ENCODE measurements around the gene ECM1.
A peak's percentile ranks its signal among the peaks of the same experiment; 100 is the strongest.

ECM1 gene

DNA sequence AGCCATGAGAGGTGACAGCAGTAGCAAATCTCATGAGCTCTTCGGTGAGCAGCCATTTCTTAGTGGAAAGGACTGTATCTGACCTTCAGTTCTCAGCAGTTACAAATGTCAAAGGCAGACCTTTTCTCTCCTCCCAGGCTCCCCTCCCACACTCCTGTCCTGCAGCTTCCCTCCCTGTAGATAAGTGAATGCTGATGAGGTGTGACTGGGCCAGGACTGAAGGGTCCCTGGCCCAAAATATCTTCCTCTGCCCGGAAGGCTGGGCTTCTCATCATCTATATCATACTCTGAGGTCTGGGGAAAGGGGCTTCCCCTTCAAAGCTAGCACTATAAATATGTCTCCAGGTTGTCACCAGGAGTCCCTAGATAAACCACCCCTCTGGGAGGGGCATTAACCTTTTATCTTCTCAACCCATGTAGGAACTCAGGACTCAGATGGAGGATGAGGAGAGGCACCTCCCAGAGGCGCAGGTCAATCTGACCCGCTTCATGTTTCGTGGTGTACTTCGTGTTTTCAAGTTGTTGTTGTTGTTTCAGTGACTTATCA, 37.6 kb downstream of the ECM1 start:
- no peak for DNase-seq (ENCODE audit: low spot score)

DNA sequence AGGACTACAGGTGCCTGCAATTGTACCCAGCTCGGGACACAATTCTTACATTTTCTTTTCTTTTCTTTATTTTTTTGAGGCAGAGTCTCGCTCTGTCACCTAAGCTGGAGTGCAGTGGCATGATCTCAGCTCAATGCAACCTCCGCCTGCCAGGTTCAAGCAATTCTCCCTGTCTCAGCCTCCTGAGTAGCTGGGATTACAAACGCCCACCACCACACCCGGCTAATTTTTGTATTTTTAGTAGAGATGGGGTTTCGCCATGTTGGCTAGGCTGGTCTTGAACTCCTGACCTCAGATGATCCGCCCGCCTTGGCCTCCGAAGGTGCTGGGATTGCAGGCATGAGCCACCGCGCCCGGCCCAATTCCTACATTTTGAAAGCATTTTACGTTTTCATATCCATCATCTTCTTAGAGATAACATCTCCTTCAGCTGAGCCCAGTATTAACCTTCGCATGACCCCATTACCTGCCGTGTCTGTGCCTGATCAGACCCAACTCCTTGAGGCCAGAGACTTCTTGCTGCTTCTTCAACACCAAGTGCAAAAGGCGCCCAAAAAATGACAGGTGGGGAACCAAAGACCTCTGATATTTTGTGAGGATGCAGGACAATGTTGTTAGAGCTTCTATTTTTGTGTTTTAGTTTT, 38.5 kb downstream of the ECM1 start:
- no peak for DNase-seq (ENCODE audit: low spot score)

DNA sequence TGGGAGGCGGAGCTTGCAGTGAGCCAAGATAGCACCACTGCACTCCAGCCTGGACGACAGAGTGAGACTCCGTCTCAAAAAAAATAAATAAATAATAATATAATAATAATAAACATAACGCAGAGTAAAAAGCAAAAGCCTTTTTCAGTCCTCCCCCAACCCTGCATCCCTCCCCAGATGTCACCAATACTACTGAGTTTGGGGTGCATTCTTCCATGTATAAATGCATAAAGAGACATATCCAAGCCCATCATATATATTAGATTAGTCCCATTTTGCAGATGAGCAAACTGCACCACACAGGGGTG, 40.4 kb downstream of the ECM1 start:
- no peak for DNase-seq (ENCODE audit: low spot score)

DNA sequence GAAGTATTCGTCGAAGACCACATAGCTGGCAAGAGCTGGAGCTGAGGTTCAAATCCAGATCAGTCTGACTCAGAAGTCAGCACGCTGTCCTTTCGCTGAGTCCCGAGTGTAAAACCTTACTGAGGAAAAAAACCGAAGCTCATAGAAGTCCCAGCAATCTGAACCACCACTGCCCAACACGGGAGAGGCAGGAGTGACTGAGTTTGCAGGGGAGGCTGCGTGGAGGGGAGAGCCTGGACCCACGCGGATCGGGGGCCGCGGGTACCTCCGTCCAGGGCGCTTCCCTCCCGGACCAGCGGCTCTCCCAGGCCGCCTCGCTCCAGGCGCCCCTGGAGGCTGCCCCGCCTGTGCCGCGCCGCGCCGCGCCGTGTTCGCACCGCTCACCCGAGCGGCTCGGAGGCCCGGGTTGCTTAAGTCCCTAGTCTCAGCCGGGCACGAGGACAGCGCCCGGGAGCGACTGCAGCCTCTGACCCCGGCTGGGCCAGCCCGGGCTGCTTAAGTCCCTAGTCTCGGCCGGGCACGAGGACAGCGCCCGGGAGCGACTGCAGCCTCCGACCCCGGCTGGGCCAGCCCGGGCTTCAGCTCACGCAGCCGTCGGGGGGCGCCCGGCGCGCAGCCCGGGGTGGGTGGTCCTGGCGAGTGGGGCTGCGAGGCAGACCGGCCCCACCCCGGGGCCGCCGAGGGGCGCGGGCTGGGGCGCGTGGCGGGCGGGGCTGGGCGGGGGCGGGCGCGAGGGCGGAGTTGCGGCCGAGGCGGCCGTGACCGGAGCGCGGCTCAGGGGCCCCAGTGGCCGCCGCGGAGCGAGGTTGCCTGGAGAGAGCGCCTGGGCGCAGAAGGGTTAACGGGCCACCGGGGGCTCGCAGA, 41.0 kb downstream of the ECM1 start, which contains the start of gene ADAMTSL4:
Gene ADAMTSL4 (plus strand): TSS at position 777 of the 864 bp plus-strand sequence. CDS start 2,881 bp downstream, outside the sequence.
- DNase-seq (ENCODE audit: low spot score) = peak; percentile 70

DNA sequence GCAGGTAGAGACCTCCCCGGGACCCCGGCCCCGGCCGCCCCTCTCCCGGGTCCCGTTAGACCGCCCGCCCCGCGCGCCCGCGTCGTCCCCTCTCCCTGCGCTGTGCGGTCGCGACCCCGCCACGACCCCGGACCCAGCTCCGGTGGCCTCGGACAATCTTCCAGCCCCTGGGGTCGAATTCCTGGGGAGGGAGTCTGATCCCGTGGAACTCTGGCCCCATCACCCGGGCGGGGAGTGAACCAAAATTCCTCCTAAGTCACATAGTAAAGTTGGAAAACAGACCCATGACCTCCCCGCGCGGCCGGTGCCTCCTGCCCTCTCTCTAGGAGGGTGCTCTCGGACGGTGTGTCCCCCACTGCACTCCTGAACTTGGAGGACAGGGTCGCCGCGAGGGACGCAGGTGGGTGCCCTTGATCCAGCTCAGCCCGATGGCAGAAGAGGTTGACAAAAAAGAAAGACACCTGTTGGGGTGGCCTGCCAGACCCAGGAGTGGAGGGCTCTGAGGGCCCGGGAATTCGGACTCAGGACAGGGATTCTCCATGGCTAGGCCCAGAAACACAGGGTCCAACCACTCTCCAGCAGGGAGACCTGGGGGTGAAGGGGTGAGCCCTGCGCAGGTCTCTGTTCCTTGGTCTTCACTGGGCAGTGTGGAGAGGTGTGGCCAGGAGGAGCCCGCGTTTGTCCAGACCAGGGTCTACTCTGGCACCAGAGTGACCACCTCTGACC, 41.8 kb downstream of the ECM1 start:
- DNase-seq (ENCODE audit: low spot score) = no peak

DNA sequence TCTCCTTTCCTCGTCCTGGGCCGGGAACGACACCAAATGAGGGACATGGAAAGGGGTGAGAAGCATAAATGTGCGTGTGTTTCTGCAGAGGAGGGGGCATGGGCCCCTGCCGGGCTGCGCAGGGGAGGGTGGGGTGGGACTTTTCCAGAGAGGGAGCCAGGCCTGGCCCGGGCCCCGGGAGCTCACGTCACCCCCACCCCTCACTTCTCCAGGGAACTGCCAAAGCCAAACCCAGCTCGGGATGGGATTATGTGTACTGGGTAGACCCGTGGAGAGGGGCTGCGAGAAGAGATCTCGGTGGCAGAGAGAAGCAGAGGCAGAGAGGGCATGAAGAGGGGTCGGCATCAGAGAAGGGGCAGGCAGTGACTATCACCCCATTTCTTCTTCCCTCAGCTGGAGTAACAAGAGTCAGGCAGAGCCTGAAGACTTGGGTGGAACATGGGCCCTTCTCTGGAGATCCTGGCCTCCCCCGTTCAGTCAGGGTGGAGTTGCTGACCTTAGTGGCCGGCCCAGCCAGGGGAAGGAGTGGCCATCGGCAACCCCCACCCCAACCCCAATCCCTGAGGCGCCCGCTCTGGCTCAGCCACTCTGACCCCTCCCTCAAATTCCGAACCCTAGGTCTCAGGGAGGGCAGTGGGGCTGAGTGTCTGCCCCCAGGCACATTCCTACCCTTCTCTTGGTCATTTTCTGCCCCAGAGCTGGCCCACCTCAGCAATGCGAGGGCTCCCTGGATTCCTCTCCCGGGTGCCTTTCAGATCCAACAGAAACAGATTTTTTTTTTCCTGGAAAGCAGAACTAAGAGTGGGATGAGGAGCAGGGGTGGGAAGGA, 42.5 kb downstream of the ECM1 start:
- no peak for DNase-seq (ENCODE audit: low spot score)

DNA sequence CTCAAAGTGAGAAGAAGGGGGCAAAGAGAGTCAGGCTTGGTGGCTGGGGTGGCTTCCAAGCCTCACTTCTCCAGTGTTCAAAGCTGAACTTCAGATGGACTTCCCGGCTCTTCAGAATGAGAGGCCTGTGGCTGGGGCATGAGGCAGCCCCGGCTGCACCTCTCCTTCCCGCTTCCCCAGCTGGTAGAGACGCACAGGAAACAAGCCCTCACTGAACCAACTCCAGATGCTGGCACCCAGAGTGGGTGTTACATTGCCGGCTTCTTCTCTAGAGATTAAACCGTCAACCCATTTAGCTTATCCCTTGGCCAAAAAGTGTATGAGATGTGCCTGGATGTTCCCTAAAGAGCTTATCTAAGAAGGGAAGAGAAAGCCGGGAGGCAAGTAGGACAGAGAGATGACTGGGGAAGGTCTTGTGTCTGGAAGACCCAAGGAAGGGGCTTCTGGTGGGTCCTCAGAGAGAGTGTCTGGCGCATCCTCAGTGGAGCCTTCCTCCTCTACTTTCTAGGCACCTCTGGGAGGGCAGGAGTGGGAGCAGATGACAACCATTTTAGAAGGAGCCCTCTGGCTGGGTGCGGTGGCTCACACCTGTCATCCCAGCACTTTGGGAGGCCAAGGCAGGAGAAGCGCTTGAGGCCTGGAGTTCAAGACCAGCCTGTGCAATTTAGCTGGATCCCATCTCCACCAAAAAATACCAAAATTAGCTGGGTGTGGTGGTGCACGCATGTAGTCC, 43.3 kb downstream of the ECM1 start:
- no peak for DNase-seq (ENCODE audit: low spot score)

DNA sequence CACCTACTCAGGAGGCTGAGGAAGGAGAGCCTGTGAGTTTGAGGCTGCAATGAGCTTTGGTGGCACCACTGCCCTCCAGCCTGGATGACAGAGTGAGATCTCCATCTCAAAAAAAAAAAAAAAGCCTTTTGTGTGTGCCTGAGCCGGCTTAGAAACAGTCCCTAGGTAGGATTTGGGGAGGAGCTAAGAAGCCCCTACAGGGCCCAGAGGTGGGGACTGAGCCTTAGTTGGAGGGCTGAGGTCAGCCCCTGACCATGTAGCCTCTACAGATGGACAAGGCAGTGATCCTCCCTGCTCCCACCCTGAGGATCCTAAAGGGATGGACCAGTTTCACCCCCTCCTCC, 43.8 kb downstream of the ECM1 start:
- no peak for DNase-seq (ENCODE audit: low spot score)

DNA sequence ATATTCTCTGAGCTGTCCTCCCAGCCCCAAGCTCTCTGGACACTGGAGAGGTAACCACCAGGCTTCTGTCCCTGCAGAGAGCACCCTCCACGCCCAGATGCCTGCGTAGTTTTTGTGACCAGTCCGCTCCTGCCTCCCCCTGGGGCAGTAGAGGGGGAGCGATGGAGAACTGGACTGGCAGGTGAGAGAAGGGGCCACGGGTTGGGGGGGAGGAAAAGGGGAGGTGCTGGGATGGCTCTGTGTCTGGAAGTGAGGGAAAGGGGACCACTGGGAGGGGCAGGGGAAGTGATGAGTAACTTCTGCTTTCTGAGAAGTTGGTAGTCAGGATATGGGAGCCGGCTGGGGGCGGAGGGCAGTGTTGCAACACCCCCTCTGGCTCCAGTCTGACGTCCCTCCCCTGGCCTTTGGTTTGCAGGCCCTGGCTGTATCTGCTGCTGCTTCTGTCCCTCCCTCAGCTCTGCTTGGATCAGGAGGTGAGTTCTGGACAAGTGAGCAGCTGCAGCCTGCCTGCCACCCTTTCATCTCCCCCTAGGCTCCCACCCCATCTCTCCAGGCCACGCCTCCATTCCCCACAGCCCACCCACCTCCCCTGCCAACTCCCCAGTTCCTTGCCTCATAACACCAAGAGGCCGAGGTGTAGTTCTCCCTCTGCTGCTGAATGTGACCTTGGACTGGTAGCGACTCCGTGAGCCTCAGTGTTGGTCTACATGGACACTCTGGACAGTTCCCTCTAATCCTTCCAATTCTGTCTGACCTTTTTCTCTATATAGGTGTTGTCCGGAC, 44.4 kb downstream of the ECM1 start:
- no peak for DNase-seq (ENCODE audit: low spot score)

DNA sequence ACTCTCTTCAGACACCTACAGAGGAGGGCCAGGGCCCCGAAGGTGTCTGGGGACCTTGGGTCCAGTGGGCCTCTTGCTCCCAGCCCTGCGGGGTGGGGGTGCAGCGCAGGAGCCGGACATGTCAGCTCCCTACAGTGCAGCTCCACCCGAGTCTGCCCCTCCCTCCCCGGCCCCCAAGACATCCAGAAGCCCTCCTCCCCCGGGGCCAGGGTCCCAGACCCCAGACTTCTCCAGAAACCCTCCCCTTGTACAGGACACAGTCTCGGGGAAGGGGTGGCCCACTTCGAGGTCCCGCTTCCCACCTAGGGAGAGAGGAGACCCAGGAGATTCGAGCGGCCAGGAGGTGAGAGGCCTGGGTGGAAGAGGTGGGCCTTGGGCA, 45.0 kb downstream of the ECM1 start:
- DNase-seq (ENCODE audit: low spot score) = no peak

DNA sequence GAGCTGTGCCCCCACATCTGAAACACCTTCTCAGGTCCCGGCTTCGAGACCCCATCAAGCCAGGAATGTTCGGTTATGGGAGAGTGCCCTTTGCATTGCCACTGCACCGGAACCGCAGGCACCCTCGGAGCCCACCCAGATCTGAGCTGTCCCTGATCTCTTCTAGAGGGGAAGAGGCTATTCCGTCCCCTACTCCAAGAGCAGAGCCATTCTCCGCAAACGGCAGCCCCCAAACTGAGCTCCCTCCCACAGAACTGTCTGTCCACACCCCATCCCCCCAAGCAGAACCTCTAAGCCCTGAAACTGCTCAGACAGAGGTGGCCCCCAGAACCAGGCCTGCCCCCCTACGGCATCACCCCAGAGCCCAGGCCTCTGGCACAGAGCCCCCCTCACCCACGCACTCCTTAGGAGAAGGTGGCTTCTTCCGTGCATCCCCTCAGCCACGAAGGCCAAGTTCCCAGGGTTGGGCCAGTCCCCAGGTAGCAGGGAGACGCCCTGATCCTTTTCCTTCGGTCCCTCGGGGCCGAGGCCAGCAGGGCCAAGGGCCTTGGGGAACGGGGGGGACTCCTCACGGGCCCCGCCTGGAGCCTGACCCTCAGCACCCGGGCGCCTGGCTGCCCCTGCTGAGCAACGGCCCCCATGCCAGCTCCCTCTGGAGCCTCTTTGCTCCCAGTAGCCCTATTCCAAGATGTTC, 45.6 kb downstream of the ECM1 start:
- DNase-seq (ENCODE audit: low spot score) = no peak

DNA sequence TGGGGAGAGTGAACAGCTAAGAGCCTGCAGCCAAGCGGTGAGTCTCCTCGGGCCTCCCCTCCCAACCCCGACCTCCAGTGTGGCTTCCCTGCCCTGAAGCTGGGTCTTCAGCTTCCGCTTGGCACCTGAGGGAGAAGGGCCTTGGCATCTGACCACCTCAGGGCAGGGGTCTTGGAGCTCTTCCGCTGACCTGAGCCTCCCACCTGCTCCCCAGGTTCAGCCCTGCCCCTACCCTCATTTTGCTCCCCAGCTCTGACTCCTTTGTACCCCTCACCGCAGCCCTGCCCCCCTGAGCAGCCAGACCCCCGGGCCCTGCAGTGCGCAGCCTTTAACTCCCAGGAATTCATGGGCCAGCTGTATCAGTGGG, 46.2 kb downstream of the ECM1 start:
- no peak for DNase-seq (ENCODE audit: low spot score)

DNA sequence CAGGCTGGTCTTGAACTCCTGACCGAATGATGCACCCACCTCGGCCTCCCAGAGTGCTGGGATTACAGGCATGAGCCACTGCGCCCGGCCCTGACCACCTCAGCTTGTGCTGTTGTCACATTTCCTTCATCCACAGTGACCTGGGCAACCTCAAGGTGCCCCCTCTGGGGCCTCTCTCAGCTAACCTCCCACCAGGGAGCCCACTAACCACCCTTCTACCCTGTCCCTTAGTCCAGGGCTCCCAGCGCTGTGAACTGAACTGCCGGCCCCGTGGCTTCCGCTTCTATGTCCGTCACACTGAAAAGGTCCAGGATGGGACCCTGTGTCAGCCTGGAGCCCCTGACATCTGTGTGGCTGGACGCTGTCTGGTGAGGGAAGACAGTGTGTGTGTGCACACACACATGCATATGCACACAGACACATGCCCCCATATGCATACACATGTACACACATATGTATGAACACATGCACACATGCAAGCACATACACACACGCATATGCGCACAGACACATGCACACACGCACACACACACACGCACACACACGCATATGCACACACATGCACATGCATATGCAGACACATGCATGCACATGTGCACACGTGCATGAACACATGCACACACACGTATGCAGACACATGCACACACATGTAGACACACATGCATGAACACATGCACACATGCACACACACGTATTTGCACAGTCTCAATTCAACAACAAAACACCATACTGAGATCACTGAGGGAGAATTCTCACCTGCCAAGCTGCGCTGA, 47.5 kb downstream of the ECM1 start:
- DNase-seq (ENCODE audit: low spot score) = no peak

DNA sequence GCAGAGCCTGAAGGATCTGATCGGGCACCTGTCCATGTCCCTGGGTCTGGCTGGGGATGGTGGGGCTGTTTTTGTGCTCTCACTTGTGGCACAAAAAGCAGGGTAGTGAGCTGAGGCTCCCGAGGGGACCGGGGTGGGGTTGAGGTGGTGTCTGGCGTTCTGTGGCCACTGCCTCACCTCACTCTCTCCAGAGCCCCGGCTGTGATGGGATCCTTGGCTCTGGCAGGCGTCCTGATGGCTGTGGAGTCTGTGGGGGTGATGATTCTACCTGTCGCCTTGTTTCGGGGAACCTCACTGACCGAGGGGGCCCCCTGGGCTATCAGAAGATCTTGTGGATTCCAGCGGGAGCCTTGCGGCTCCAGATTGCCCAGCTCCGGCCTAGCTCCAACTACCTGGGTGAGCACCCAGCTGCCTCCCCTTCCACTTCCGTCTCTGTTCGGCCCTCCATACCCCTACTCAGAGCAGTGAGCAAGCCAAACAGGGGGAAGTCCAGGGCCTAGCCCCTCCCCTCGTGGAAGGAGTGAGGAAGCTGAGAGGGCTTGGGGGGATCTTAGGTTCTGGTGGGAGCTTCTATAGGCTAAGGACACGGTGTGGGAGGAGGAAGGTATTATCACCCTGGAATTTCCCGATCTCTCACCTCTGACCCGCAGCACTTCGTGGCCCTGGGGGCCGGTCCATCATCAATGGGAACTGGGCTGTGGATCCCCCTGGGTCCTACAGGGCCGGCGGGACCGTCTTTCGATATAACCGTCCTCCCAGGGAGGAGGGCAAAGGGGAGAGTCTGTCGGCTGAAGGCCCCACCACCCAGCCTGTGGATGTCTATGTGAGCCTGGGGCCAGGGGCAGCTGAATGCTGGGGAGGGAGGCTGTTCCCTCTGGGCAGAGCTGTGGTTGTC, 48.3 kb downstream of the ECM1 start:
- no peak for DNase-seq (ENCODE audit: low spot score)

DNA sequence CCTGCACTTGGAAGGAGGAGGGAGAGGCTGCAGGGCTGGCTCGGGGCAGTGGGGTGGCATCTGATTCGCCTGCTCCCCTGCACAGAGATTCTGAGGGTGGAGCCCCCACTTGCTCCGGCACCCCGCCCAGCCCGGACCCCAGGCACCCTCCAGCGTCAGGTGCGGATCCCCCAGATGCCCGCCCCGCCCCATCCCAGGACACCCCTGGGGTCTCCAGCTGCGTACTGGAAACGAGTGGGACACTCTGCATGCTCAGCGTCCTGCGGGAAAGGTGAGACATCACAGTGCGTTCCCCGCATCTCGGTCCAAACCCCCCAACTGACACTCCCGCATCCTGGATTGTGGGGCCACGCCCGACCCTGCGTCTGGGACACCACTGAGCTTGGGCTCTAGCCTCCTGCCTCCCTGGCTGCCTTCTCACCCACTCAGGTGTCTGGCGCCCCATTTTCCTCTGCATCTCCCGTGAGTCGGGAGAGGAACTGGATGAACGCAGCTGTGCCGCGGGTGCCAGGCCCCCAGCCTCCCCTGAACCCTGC, 49.2 kb downstream of the ECM1 start:
- DNase-seq (ENCODE audit: low spot score) = no peak

DNA sequence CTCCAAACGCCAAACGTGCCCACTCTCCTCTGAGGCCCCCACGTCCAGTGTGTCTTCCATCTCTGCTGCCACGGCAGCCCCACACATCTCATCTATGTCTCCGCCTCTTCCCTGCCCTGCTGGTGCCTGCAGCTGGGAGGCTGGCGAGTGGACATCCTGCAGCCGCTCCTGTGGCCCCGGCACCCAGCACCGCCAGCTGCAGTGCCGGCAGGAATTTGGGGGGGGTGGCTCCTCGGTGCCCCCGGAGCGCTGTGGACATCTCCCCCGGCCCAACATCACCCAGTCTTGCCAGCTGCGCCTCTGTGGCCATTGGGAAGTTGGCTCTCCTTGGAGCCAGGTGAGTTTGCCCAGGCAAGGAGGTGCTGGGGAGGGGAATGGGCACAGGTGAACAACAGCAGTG, 49.9 kb downstream of the ECM1 start:
- DNase-seq (ENCODE audit: low spot score) = no peak

DNA sequence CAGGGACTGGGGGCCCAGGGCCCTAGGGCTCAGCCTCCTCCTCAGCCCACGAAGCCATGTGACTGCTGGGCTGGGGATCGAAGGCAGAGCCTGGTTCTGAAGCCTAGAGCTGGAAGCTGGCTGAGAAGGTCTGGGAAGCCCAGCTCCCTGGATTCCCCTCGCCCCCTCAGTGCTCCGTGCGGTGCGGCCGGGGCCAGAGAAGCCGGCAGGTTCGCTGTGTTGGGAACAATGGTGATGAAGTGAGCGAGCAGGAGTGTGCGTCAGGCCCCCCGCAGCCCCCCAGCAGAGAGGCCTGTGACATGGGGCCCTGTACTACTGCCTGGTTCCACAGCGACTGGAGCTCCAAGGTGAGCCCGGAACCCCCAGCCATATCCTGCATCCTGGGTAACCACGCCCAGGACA, 50.4 kb downstream of the ECM1 start:
- DNase-seq (ENCODE audit: low spot score) = no peak
